ENCODE data around the gene METTL15.
"Not testable (repeated sequence)": the region's sequence is repeated elsewhere in the genome, so short reads cannot be mapped to it uniquely, and the experiment has no call there.

The METTL15 gene

GRCh38 chr11:28209906-28210305, 101.7 kb downstream of the METTL15 start:
- DNase-seq (ENCODE audit: low read depth, low spot score), result no peak

- not testable (repeated sequence) for DNase-seq (ENCODE audit: low read depth, low spot score)
Measured at GRCh38 chr11:28222063-28222462, 113.9 kb downstream of the METTL15 start.

- no peak for DNase-seq (ENCODE audit: low read depth, low spot score)
Measured at GRCh38 chr11:28223577-28223976, 115.4 kb downstream of the METTL15 start.

GRCh38 chr11:28223994-28224393, 115.8 kb downstream of the METTL15 start:
- no peak for DNase-seq (ENCODE audit: low read depth, low spot score)

- DNase-seq (ENCODE audit: low read depth, low spot score), result no peak
Measured at GRCh38 chr11:28227460-28227859, 119.3 kb downstream of the METTL15 start.

- no peak for DNase-seq (ENCODE audit: low read depth, low spot score)
Measured at GRCh38 chr11:28228196-28228895, 120.2 kb downstream of the METTL15 start.

- DNase-seq (ENCODE audit: low read depth, low spot score), result no peak
Measured at GRCh38 chr11:28231475-28231874, 123.3 kb downstream of the METTL15 start.

- DNase-seq (ENCODE audit: low read depth, low spot score), result no peak
Measured at GRCh38 chr11:28232649-28233048, 124.5 kb downstream of the METTL15 start.

- DNase-seq (ENCODE audit: low read depth, low spot score), result no peak
Measured at GRCh38 chr11:28241760-28242159, 133.6 kb downstream of the METTL15 start.

- no peak for DNase-seq (ENCODE audit: low read depth, low spot score)
Measured at GRCh38 chr11:28242596-28242995, 134.4 kb downstream of the METTL15 start.

GRCh38 chr11:28243061-28243460, 134.9 kb downstream of the METTL15 start:
- DNase-seq (ENCODE audit: low read depth, low spot score), result no peak

- no peak for DNase-seq (ENCODE audit: low read depth, low spot score)
Measured at GRCh38 chr11:28243581-28243980, 135.4 kb downstream of the METTL15 start.

GRCh38 chr11:28245131-28245530, 136.9 kb downstream of the METTL15 start:
- no peak for DNase-seq (ENCODE audit: low read depth, low spot score)

- no peak for DNase-seq (ENCODE audit: low read depth, low spot score)
Measured at GRCh38 chr11:28250192-28250591, 142.0 kb downstream of the METTL15 start.

- no peak for DNase-seq (ENCODE audit: low read depth, low spot score)
Measured at GRCh38 chr11:28251257-28251656, 143.1 kb downstream of the METTL15 start.

- DNase-seq (ENCODE audit: low read depth, low spot score), result no peak
Measured at GRCh38 chr11:28257761-28258160, 149.6 kb downstream of the METTL15 start.

GRCh38 chr11:28259177-28259843, 151.1 kb downstream of the METTL15 start:
- no peak for DNase-seq (ENCODE audit: low read depth, low spot score)

GRCh38 chr11:28268925-28269324, 160.7 kb downstream of the METTL15 start:
- DNase-seq (ENCODE audit: low read depth, low spot score), result no peak

GRCh38 chr11:28269586-28269985, 161.4 kb downstream of the METTL15 start:
- no peak for DNase-seq (ENCODE audit: low read depth, low spot score)

- DNase-seq (ENCODE audit: low read depth, low spot score), result not testable (repeated sequence)
Measured at GRCh38 chr11:28272247-28272646, 164.1 kb downstream of the METTL15 start.

GRCh38 chr11:28274216-28274615, 166.0 kb downstream of the METTL15 start:
- DNase-seq (ENCODE audit: low read depth, low spot score), result no peak

- DNase-seq (ENCODE audit: low read depth, low spot score), result no peak
Measured at GRCh38 chr11:28284196-28284595, 176.0 kb downstream of the METTL15 start.

- DNase-seq (ENCODE audit: low read depth, low spot score), result no peak
Measured at GRCh38 chr11:28289444-28289843, 181.3 kb downstream of the METTL15 start.
